Measurements from ENCODE around the gene SNX10.

SNX10 gene

GRCh38 chr7:26275213-26275612, 16.4 kb upstream of the SNX10 start:
- no peak overlapping the region for H3K27ac ChIP-seq
- TF ChIP-seq CTCF (conservative IDR thresholded peaks at IDR 0.05): no peak
- no peak for TF ChIP-seq ZFX (IDR thresholded peaks at IDR 0.05)

- peak; percentile 67 for TF ChIP-seq CTCF (conservative IDR thresholded peaks at IDR 0.05)
- TF ChIP-seq ZFX (IDR thresholded peaks at IDR 0.05): no peak
- no peak overlapping the region for H3K27ac ChIP-seq
These were observed 12.9 kb upstream of the SNX10 start for GRCh38 chr7:26278770-26279169.

- no peak overlapping the region for H3K27ac ChIP-seq
- TF ChIP-seq ZFX (IDR thresholded peaks at IDR 0.05) (no peak), CTCF (conservative IDR thresholded peaks at IDR 0.05) (no peak)
These were observed 12.3 kb upstream of the SNX10 start for GRCh38 chr7:26279405-26279804.

GRCh38 chr7:26280097-26280496, 11.6 kb upstream of the SNX10 start:
- no peak overlapping the region for H3K27ac ChIP-seq
- TF ChIP-seq ZFX (IDR thresholded peaks at IDR 0.05) (no peak), CTCF (conservative IDR thresholded peaks at IDR 0.05) (no peak)

GRCh38 chr7:26280723-26281122, 10.9 kb upstream of the SNX10 start:
- no peak for TF ChIP-seq CTCF (conservative IDR thresholded peaks at IDR 0.05)
- no peak for TF ChIP-seq ZFX (IDR thresholded peaks at IDR 0.05)

GRCh38 chr7:26284477-26284876, 7.2 kb upstream of the SNX10 start:
- no peak overlapping the region for H3K27ac ChIP-seq
- TF ChIP-seq ZFX (IDR thresholded peaks at IDR 0.05) (no peak), CTCF (conservative IDR thresholded peaks at IDR 0.05) (no peak)

More at GRCh38 chr7:26280723-26281122, 10.9 kb upstream of the SNX10 start:
- no peak overlapping the region for H3K27ac ChIP-seq

GRCh38 chr7:26284995-26285632, 6.5 kb upstream of the SNX10 start:
- TF ChIP-seq ZFX (IDR thresholded peaks at IDR 0.05) (no peak), CTCF (conservative IDR thresholded peaks at IDR 0.05) (peak; percentile 15)

More at GRCh38 chr7:26284995-26285632, 6.5 kb upstream of the SNX10 start:
- H3K27ac ChIP-seq: no peak overlapping the region
